PC-3 (cell line): Measurements from ENCODE around the gene SLC13A4.

Experiments
- EZH2 ChIP-seq: fragments of 300-600 bp; sonication (generic); IDR thresholded peaks from one replicate; pipeline ENCODE4 v1.6.1; 2017; ENCODE audit warnings: antibody characterized with exemption, mild to moderate bottlenecking, low read length; ENCODE audit not compliant: unreplicated experiment
- TF ChIP-seq, protein P1 (sequence below): fragments of 300-600 bp; sonication (generic); conservative IDR thresholded peaks from 2 replicates; pipeline ENCODE4 v1.5.1; 2017; ENCODE audit warnings: antibody characterized with exemption, low read depth, mild to moderate bottlenecking, low read length

DNA sequence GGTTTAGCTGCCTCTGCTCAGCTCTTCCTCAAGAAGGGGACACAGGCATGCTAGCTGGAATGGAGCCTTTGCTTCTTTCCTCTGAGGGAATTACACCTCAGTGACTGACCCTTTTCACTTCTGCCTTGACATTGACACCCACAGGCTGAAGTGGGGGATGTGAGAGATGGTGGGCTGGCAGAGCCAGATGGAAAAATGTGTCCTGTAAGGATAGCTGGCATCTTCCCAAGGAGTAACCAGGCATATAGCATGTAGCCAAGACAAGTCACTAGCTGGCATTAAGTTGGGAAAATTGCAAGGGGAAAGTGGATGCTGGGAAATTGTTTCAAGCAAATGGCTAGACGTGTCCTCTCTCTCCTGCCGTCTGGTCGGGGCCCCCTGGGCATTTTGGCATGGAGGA lies 45.8 kb downstream of the SLC13A4 start:
- TF ChIP-seq, protein P1, sequence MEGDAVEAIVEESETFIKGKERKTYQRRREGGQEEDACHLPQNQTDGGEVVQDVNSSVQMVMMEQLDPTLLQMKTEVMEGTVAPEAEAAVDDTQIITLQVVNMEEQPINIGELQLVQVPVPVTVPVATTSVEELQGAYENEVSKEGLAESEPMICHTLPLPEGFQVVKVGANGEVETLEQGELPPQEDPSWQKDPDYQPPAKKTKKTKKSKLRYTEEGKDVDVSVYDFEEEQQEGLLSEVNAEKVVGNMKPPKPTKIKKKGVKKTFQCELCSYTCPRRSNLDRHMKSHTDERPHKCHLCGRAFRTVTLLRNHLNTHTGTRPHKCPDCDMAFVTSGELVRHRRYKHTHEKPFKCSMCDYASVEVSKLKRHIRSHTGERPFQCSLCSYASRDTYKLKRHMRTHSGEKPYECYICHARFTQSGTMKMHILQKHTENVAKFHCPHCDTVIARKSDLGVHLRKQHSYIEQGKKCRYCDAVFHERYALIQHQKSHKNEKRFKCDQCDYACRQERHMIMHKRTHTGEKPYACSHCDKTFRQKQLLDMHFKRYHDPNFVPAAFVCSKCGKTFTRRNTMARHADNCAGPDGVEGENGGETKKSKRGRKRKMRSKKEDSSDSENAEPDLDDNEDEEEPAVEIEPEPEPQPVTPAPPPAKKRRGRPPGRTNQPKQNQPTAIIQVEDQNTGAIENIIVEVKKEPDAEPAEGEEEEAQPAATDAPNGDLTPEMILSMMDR, result no peak
- no peak for TF ChIP-seq EZH2
